Measurements from ENCODE around the gene HOXB4. TPM values are rescaled to one million over a fixed set of nuclear protein-coding genes. Genes with fewer than 3 reads are reported as not detected.
A peak's percentile ranks its signal among the peaks of the same experiment; 100 is the strongest.

The HOXB4 gene
- total RNA-seq, 1 donor from 2014 or later: not detected

GRCh38 chr17:48543107-48543853, 34.9 kb downstream of the HOXB4 start:
- no peak for DNase-seq (ENCODE audit: low spot score)
- Mint-ChIP-seq H3K36me3 (ENCODE audit: low read depth) (peaks cover 4% of the 10 kb centered on the region), H3K9me3 (ENCODE audit: low read depth) (no peaks in the 10 kb centered on the region), H3K27ac (ENCODE audit: unreplicated experiment) (peak overlapping the region; percentile 61), H3K27me3 (ENCODE audit: low read depth) (peaks cover 77% of the 10 kb centered on the region), H3K4me1 (ENCODE audit: low read depth) (peaks cover 8% of the 10 kb centered on the region), H3K4me3 (ENCODE audit: unreplicated experiment) (peak overlapping the region; percentile 70)
- peak; percentile 29 for TF ChIP-seq CTCF (IDR thresholded peaks at IDR 0.05)

GRCh38 chr17:48542698-48543106, 35.4 kb downstream of the HOXB4 start:
- Mint-ChIP-seq H3K36me3 (ENCODE audit: low read depth) (peaks cover 4% of the 10 kb centered on the region), H3K9me3 (ENCODE audit: low read depth) (no peaks in the 10 kb centered on the region), H3K27ac (ENCODE audit: unreplicated experiment) (peak overlapping the region; percentile 46), H3K4me1 (ENCODE audit: low read depth) (peaks cover 8% of the 10 kb centered on the region), H3K4me3 (ENCODE audit: unreplicated experiment) (peak overlapping the region; percentile 53), H3K27me3 (ENCODE audit: low read depth) (peaks cover 72% of the 10 kb centered on the region)
- DNase-seq (ENCODE audit: low spot score): no peak
- TF ChIP-seq CTCF (IDR thresholded peaks at IDR 0.05): no peak

GRCh38 chr17:48542114-48542656, 36.0 kb downstream of the HOXB4 start:
- Mint-ChIP-seq H3K27me3 (ENCODE audit: low read depth) (peaks cover 72% of the 10 kb centered on the region), H3K4me3 (ENCODE audit: unreplicated experiment) (peak overlapping the region; percentile 62), H3K27ac (ENCODE audit: unreplicated experiment) (peak overlapping the region; percentile 85), H3K9me3 (ENCODE audit: low read depth) (no peaks in the 10 kb centered on the region), H3K4me1 (ENCODE audit: low read depth) (peaks cover 8% of the 10 kb centered on the region), H3K36me3 (ENCODE audit: low read depth) (peaks cover 4% of the 10 kb centered on the region)
- no peak for TF ChIP-seq CTCF (IDR thresholded peaks at IDR 0.05)
- no peak for DNase-seq (ENCODE audit: low spot score)

GRCh38 chr17:48541577-48542113, 36.5 kb downstream of the HOXB4 start:
- Mint-ChIP-seq H3K36me3 (ENCODE audit: low read depth) (peaks cover 4% of the 10 kb centered on the region), H3K27ac (ENCODE audit: unreplicated experiment) (peak overlapping the region; percentile 85), H3K9me3 (ENCODE audit: low read depth) (no peaks in the 10 kb centered on the region), H3K27me3 (ENCODE audit: low read depth) (peaks cover 70% of the 10 kb centered on the region), H3K4me1 (ENCODE audit: low read depth) (peaks cover 8% of the 10 kb centered on the region), H3K4me3 (ENCODE audit: unreplicated experiment) (peak overlapping the region; percentile 62)
- no peak for DNase-seq (ENCODE audit: low spot score)
- TF ChIP-seq CTCF (IDR thresholded peaks at IDR 0.05): no peak

- peaks cover 8% of the 10 kb centered on the region for H3K4me1 Mint-ChIP-seq (ENCODE audit: low read depth)
- H3K27ac Mint-ChIP-seq (ENCODE audit: unreplicated experiment): peak overlapping the region; percentile 85
- no peak for DNase-seq (ENCODE audit: low spot score)
- no peaks in the 10 kb centered on the region for H3K9me3 Mint-ChIP-seq (ENCODE audit: low read depth)
- H3K36me3 Mint-ChIP-seq (ENCODE audit: low read depth): peaks cover 4% of the 10 kb centered on the region
- TF ChIP-seq CTCF (IDR thresholded peaks at IDR 0.05): no peak
- H3K4me3 Mint-ChIP-seq (ENCODE audit: unreplicated experiment): peak overlapping the region; percentile 62
- H3K27me3 Mint-ChIP-seq (ENCODE audit: low read depth): peaks cover 68% of the 10 kb centered on the region
Observed at GRCh38 chr17:48541036-48541576, 37.0 kb downstream of the HOXB4 start.

Data from chondrocyte (in vitro differentiated cells).